GM04503 (cell line): ENCODE results near the gene SMARCC1.

Source experiments
- DNase-seq: peaks from one replicate; pipeline ENCODE4 v3.0.0-alpha.2; 2012; ENCODE audit warnings: low read depth

Gene SMARCC1

DNA sequence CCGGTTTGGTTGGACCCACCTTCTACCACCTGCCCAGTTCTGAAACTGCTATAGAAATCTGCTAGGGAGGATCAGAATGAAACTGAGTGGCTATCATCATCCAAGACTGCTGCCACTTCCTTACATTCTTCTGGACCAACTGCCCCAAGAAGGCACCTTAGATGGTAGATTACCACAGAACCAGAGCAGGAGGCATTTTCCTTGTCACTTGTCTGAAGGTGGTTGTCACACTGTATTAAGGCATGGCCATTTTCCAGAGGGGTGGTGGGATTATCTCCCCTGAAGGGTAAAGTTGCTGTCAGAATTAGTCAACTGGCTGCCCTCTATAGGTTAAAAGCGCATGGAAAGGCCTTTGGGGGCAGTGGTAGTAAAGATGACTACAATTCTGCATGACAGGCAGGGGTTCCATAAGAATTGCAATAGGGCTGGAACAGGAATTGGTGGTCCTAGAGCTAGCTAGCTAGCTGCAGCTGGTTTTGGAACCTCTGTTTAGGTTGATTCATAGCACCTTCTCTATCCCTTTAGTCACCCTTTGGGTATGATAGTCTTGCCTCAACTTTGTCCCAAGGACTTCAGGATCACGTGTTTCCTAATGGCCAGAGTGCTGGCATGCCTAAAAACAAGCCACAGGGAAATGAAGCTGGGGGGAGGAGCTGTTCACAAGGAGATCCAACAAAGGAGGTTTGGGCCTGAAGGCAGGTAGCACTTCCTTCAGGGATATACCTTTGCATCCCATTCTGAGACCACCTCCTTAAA, 198.2 kb downstream of the SMARCC1 start:
- no peak for DNase-seq

DNA sequence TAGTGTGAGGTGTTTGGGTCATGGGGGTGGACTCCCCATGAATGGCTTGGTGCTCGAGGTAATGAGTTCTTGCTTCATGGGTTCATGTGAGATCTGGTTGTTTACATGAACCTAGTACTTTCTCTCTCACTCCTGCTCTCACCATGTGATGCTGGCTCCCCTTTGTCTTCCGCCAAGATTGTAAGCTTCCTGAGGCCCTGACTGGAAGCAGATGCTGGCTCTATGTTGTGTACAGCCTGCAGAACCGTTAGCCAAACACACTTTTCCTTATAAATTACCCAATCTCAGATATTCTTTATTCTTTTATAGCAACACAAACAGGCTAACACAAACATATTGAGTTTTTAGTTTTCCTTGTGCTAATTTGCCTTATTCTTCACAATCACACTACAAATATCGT, 199.9 kb downstream of the SMARCC1 start:
- no peak for DNase-seq

DNA sequence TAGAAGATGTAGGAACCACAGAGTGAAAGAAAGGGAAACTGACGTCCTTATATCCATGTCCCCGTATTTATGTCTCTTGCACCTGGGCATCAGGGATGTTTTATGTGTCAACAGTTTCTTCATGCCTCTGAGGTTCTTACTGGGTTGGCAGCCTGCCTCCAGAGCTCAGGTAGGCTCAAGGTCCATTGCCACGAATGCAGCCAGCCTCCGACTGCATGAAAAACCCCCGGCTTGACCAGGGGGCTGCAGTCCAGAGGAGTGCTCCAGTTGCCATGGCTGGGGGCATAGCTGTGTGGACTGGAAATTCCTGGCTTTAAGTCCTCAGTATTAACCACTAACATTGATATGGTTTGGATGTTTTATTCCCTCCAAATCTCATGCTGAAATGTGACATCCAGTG, 200.3 kb downstream of the SMARCC1 start:
- no peak for DNase-seq

- DNase-seq, result no peak
These were observed 201.2 kb downstream of the SMARCC1 start for GRCh38 chr3:47580481-47580880.

DNA sequence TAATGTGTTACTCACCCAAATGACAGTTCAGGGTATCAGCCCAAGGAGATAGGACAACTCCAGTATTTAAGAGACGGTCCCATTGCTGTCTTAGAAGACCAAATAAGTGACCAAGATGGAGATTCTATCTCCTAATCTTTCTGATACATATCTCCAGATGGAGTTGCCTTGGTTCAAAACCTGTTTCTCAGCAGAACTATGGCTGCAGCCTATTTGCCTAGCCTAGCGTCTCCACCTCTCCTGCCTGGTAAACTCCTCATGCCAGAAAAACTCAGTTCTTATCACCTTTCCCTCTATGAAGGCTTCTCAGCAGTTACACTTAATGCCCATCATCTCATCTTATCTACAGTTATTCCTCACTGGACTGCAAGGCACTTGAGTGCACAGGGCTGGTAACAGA, 201.8 kb downstream of the SMARCC1 start:
- no peak for DNase-seq

DNA sequence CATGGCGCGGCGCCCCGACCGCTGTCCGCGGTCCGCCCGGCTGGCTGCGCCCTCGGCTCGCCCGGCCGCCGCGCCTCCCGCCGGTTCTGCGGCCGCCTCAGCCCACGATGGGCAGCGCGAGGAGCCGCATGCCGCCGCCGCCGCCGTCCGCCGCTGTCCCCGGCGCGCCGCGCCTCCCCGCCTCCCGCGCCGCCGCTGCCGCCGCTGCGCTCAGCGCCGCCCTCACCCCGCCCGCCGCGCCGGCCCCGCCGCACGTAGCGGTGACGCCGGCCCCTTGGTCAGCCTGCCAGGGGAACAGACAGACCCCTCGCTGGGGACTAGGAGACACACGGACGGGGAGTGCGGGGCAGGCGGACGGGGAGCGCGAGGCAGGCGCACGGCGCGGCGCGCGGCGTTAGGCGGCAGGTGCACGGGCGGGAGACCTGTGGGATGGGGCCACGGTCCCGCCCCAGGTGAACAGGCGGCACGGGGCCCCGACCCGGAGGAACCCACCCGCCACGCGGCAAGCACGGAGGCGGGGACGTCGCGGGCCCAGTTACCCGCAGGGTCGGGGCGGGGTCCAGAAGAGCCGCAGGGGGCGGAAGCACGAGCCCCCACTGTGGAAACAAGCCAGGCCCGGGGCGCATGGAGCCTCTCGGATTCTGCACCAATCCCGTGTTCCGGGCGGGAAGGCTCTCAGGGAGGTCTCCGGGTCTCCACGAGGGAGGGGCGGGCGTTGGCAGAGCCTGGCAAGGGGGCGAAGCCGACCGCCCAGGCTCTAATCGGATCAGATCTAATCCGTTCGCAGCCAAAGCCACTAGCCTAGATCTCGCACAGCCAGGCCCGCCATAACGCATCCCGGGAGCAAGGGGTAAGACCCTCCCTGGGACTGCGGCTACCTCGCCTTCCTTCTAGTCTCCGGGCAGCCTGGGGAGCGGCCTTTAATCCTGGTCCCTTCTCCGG, 202.7 kb downstream of the SMARCC1 start, which contains the start of gene CSPG5:
Gene CSPG5 (minus strand): TSS at position 175 of the 942 bp plus-strand sequence. CDS start 172 bp downstream, at position 3.
- DNase-seq, result no peak

DNA sequence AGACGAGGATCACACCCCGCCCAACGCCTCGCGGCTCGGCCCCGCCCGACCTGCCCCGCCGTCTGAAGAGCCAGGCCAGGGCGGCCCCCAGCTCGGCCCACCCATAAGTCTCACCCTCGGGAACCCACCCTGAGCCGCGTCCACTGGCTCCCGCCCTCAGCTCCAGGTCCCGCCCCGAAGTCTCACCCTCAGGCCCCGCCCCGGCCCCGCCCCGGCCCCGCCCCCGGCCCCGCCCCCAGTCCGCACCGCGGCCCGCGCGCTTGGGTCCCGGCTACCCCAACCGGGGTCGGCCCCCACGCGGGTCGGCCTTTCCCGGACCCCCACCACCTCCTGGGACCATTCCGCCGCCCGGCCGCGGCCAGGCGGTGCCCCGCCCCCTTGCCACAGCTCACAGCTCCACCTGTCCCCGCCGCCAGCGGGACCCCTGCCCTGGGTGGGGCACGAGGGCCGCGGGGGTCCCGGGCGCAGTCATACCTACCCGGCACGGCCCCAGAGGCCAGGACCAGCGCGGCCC, 203.5 kb downstream of the SMARCC1 start:
- no peak for DNase-seq

DNA sequence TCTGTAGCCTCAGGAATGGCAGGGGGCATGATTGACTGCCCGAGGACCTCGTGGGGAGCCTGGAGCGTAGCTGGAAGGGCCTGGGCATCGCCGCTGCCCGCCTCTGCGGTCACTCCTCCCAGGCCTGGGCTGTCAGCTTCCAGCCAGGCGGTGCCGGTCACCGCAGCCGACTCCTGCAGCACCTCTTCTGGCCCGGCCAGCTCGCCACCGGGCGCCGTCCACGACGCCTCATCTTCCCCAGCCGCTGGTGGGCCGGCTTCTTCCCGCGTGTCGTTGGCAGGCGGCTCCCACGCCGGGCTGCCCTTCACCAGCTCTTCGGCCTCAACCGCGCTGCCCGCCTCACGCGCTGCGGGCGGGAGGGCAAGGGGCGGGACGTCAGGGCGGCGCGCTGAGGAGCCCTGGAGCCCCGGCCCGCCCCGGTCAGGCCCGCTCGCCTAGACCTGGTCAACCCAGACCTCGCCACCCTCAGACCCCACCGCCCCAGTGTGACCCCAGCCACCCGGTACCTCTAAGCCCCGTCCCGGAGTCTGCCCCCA, 204.0 kb downstream of the SMARCC1 start:
- DNase-seq, result no peak

DNA sequence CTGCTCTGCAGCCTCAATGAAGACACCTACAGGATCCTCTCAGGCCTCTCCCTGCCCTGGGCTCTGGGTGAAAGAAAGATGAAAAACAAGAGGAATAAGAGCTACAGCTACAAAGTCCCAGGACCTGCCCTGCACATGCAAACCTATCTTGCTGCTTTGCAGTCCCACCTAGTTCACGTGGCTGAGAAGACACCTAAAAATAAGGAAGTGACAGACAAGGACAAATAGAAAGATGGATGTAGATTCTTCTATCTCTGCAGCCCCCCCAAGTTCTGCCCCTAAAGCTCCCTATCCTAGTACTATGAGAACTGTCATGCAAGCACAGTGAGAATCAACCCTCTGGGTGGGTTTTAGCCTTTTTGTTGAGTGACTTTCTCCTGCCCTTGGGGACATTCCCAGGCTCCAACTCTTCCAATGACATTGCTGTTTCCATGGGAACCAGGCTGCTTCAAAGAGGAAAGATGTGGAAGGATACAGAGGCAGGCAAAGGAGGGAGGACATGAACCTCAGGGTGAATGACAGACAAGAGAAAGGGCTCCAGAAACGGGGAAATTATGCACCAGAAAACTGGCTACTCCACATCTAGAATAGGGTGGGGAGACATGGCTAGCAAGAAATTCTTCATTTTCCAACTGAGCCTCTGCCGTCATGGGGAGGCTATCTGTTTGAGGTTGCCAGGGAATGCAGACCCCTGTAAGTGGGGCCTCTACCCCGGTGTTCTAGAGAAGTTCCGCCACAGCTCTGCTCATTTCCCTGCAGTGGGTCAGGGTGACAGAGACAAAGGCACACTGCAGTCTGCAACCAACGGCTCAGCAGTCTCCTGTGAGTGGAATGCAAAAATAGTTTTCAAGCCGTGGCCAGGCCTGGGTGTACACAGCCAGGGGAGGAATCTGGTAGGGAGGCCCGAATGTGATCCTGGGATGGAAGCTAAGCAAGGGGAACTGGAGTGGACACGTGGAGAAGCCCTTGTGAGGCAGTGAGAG, 208.2 kb downstream of the SMARCC1 start:
- DNase-seq, result no peak

GRCh38 chr3:47571391-47572175, 210.1 kb downstream of the SMARCC1 start:
- no peak for DNase-seq

DNA sequence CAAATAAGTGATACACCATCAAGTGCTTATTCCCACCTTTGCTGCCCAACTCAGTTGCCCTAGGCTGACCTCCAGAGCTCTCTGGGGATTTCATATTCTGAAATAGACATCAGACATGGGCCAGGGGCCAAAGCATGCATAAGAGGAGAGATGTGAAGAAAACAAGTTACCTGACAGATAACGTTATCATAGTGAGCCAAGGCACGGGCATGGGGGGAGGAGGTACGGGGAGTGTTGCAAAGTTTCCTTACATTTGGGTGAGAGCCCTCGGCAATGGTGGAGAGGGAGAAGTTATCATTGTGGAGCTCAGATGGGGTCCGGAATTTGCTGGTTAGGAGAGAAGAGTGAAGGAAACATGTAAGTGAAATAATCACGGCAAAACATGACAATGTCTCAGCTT, 212.8 kb downstream of the SMARCC1 start:
- DNase-seq, result no peak

- DNase-seq, result no peak
These were observed 214.5 kb downstream of the SMARCC1 start for GRCh38 chr3:47567149-47567548.

GRCh38 chr3:47566667-47567066, 215.0 kb downstream of the SMARCC1 start:
- DNase-seq, result no peak

DNA sequence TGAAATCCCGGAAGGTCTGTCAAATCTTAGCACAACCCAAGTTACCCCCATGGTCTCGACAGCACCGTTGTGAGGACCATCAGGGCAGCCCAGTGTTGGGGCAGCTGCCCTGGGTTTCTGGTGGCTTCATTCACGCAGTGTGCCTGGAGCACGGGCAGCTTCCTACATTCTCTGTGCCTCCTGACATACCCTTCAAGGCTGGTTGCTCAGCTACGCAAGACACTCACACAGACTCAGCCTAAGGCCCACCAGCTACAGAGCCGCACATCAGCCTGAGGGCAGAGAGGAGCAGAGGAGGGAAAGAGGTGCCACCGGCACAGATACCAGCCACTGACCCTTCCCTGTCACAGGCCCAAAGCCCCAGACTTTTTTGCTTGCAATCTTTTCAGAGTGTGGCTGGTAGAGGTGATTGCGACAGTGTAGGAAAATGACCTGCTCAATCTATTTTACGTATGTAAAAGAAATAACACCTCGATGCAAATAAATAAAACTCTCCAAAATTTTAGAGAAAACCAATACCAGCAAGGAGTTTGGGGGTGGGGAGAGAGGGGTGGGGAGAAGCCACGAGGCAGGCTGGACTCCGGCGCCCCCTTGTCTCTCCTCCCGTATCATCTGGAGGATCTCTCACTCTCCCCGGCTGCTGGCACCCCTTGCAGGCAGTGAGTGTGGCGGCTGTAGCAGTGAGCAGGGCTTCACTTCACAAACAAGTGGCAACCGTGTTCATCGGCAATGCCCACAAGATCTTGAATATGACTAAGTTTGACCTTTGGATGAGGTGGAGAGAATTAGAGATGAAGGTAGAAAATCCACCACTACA, 215.8 kb downstream of the SMARCC1 start:
- DNase-seq, result no peak

DNA sequence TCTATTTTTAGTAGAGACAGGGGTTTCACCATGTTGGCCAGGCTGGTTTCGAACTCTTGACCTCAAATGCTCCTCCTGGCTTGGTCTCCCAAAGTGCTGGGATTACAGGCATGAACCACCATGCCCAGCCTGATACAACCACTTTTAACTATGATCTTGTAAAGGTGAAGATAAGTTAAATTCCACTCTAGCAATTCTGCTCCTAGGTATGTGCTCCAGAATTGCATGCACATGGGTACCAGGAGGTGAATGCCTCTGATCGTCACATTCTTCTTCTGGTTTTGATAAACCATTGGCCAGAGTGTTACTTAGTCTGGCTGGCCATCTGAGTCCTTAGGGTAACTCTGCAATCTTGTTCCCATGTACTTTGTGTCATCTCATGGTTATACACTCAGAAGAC, 225.3 kb downstream of the SMARCC1 start:
- DNase-seq, result no peak

DNA sequence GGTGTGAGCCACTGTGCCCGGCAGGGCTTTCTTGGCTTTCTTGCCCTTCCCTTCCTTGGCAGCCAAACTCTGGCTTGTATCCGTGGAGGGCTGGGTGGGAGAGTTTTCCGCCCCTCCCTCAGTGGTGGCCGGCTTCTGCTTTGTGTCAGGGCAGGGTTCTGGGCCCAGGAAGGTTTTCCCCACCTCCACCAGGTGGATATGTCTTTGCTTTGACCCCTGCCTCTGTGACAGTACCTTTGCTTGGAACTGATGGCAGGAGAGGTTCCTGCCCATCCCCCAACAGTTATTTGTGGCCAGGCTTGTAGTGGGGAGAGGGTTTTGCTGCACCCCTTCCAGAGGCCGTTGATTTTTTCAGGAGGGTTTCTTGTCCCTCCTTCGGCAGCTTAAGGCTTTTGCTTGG, 227.4 kb downstream of the SMARCC1 start:
- no peak for DNase-seq

GRCh38 chr3:47553407-47553806, 228.3 kb downstream of the SMARCC1 start:
- no peak for DNase-seq

- no peak for DNase-seq
These were observed 239.1 kb downstream of the SMARCC1 start for GRCh38 chr3:47542471-47543173.

- DNase-seq, result no peak
These were observed 240.0 kb downstream of the SMARCC1 start for GRCh38 chr3:47541583-47542108.
